ENCODE data around the gene ARMH1.

- no peak for TF ChIP-seq CTCF (IDR thresholded peaks at IDR 0.05)
- TF ChIP-seq POLR2A (IDR thresholded peaks at IDR 0.05): no peak
- no peak for TF ChIP-seq EP300 (IDR thresholded peaks at IDR 0.05)
Measured at GRCh38 chr1:44701141-44701573, 26.6 kb downstream of the ARMH1 start.

Data from ovary (tissue), 3 donors.